ENCODE results near the gene LDLRAD4.

LDLRAD4 gene

GRCh38 chr18:13445241-13445897 lies 226.8 kb downstream of the LDLRAD4 start:
- H3K27ac ChIP-seq: no peak overlapping the region
- no peaks in the 10 kb centered on the region for H3K36me3 ChIP-seq (ENCODE audit: control insufficient read depth, insufficient read depth, low read length)
- no peaks in the 10 kb centered on the region for H3K27me3 ChIP-seq (ENCODE audit: control insufficient read depth, insufficient read depth, low read length)
- no peak overlapping the region for H3K4me3 ChIP-seq (ENCODE audit: low read depth, low read length)
- H3K9ac ChIP-seq: no peak overlapping the region
- H3K4me2 ChIP-seq (ENCODE audit: low read length): no peak overlapping the region
- no peak for TF ChIP-seq CTCF (IDR thresholded peaks at IDR 0.05)
- H3K79me2 ChIP-seq: peaks cover 16% of the 10 kb centered on the region
- no peaks in the 10 kb centered on the region for H3K9me3 ChIP-seq (ENCODE audit: control insufficient read depth, low read length)
- H3K4me1 ChIP-seq: no peaks in the 10 kb centered on the region
- no peak overlapping the region for H2AFZ ChIP-seq

- H3K4me2 ChIP-seq (ENCODE audit: low read length): no peak overlapping the region
- no peak overlapping the region for H3K27ac ChIP-seq
- H3K9ac ChIP-seq: no peak overlapping the region
- H3K4me1 ChIP-seq: no peaks in the 10 kb centered on the region
- no peaks in the 10 kb centered on the region for H3K36me3 ChIP-seq (ENCODE audit: control insufficient read depth, insufficient read depth, low read length)
- peaks cover 17% of the 10 kb centered on the region for H3K79me2 ChIP-seq
- H2AFZ ChIP-seq: no peak overlapping the region
- TF ChIP-seq CTCF (IDR thresholded peaks at IDR 0.05): no peak
- H3K27me3 ChIP-seq (ENCODE audit: control insufficient read depth, insufficient read depth, low read length): no peaks in the 10 kb centered on the region
- no peaks in the 10 kb centered on the region for H3K9me3 ChIP-seq (ENCODE audit: control insufficient read depth, low read length)
- H3K4me3 ChIP-seq (ENCODE audit: low read depth, low read length): no peak overlapping the region
Measured at GRCh38 chr18:13446024-13446423, 227.5 kb downstream of the LDLRAD4 start.

GRCh38 chr18:13446610-13447461 lies 228.3 kb downstream of the LDLRAD4 start:
- H3K4me3 ChIP-seq (ENCODE audit: low read depth, low read length): no peak overlapping the region
- no peak overlapping the region for H3K9ac ChIP-seq
- no peaks in the 10 kb centered on the region for H3K4me1 ChIP-seq
- no peaks in the 10 kb centered on the region for H3K9me3 ChIP-seq (ENCODE audit: control insufficient read depth, low read length)
- H2AFZ ChIP-seq: no peak overlapping the region
- TF ChIP-seq CTCF (IDR thresholded peaks at IDR 0.05): no peak
- no peaks in the 10 kb centered on the region for H3K36me3 ChIP-seq (ENCODE audit: control insufficient read depth, insufficient read depth, low read length)
- no peak overlapping the region for H3K4me2 ChIP-seq (ENCODE audit: low read length)
- no peak overlapping the region for H3K27ac ChIP-seq
- H3K79me2 ChIP-seq: peaks cover 22% of the 10 kb centered on the region
- H3K27me3 ChIP-seq (ENCODE audit: control insufficient read depth, insufficient read depth, low read length): no peaks in the 10 kb centered on the region

GRCh38 chr18:13447621-13448334 lies 229.2 kb downstream of the LDLRAD4 start:
- no peak overlapping the region for H3K27ac ChIP-seq
- H3K9ac ChIP-seq: no peak overlapping the region
- no peak overlapping the region for H2AFZ ChIP-seq

More at GRCh38 chr18:13447621-13448334, 229.2 kb downstream of the LDLRAD4 start:
- H3K79me2 ChIP-seq: peaks cover 21% of the 10 kb centered on the region
- H3K27me3 ChIP-seq (ENCODE audit: control insufficient read depth, insufficient read depth, low read length): no peaks in the 10 kb centered on the region
- no peaks in the 10 kb centered on the region for H3K4me1 ChIP-seq
- no peak overlapping the region for H3K4me2 ChIP-seq (ENCODE audit: low read length)
- no peak for TF ChIP-seq CTCF (IDR thresholded peaks at IDR 0.05)
- no peak overlapping the region for H3K4me3 ChIP-seq (ENCODE audit: low read depth, low read length)
- no peaks in the 10 kb centered on the region for H3K36me3 ChIP-seq (ENCODE audit: control insufficient read depth, insufficient read depth, low read length)
- H3K9me3 ChIP-seq (ENCODE audit: control insufficient read depth, low read length): no peaks in the 10 kb centered on the region
